Breast epithelium (tissue), 3 donors: ENCODE results near the gene RHOC.

Experiments used
- CTCF ChIP-seq, 3 donors: fragments of 450-650 bp; IDR thresholded peaks; one replicate each; pipeline ENCODE4 v1.5.1; 2016 to 2017; ENCODE audit warnings: antibody characterized with exemption in 3 of 3, mild to moderate bottlenecking in 3 of 3, moderate library complexity in 3 of 3
- POLR2AphosphoS5 ChIP-seq, 3 donors: sonication (generic); formaldehyde crosslinking; IDR thresholded peaks; one replicate each; pipeline ENCODE4 v1.6.1; 2017; ENCODE audit warnings: antibody characterized with exemption in 3 of 3

- TF ChIP-seq CTCF (IDR thresholded peaks at IDR 0.05) (peak in 1 of 3 donors; percentile 7), POLR2AphosphoS5 (IDR thresholded peaks at IDR 0.05) (peak; percentile 8 to 43 (median 28))
Observed at GRCh38 chr1:112674440-112674985, 32.4 kb downstream of the RHOC start, which contains the start of gene MOV10.
